Measurements from ENCODE around the gene SMIM29.
"Not testable (repeated sequence)": the region's sequence is repeated elsewhere in the genome, so short reads cannot be mapped to it uniquely, and the experiment has no call there.

Gene SMIM29

DNA sequence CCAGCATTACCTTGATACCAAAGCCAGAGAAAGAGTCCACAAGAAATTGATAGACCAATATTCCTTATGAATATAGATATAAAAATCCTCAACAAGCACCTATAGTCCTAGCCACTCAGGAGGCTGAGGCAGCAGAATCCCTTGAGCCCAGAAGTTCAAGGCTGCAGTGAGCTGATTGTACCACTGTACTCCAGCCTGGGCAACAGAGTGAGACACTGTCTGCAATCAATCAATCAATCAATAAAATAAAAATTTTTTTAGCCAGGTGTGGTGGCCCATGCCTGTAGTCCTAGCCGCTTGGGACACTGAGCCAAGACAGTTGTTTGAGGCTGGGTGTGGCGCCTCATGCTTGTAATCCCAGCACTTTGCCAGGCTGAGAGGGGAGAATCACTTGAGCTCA, 18.9 kb upstream of the SMIM29 start:
- no peak for DNase-seq

DNA sequence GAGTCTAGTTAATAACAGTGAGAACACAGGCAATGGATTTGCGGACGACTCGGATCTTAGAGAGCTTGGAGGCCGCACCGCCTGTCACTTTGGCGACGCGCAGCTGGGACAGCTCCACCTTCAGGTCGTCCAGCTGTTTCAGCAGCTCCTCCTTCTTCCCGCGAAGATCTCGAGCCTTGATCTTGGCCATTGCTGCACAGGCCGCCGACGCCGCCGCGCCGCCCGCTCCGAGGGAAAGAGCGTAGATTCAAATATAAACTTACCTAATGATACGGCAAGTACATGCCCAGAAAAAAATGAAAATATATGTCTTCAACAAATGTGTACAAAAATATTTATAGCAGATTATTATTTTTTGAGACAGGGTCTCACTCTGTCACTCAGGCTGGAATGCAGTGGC, 14.7 kb upstream of the SMIM29 start:
- not testable (repeated sequence) for DNase-seq

DNA sequence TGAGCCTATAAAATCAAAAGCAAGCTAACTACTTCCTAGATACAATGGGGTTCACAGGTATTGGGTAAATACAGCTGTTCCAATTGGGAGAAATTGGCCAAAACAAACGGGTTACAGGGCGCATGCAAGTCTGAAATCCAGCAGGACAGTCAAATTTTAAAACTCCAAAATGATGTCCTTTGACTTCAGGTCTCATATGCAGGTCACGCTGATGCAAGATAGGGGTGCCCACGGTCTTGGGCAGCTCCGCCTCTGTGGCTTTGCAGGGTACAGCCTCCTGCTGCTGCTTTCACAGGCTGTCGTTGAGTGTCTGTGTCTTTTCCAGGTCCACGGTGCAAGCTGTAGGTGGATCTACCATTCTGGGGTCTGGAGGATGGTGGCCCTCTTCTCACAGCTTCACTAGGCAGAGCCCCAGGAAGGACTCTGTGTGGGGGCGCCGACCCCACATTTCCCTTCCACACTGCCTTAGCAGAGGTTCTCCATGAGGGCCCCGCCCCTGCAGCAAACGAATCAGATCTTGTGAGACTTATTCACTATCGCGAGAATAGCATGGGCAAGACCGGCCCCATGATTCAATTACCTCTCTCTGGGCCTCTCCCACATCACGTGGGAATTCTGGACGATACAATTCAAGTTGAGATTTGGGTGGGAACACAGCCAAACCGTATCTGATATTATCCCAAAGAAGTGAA, 11.9 kb upstream of the SMIM29 start:
- DNase-seq: no peak

DNA sequence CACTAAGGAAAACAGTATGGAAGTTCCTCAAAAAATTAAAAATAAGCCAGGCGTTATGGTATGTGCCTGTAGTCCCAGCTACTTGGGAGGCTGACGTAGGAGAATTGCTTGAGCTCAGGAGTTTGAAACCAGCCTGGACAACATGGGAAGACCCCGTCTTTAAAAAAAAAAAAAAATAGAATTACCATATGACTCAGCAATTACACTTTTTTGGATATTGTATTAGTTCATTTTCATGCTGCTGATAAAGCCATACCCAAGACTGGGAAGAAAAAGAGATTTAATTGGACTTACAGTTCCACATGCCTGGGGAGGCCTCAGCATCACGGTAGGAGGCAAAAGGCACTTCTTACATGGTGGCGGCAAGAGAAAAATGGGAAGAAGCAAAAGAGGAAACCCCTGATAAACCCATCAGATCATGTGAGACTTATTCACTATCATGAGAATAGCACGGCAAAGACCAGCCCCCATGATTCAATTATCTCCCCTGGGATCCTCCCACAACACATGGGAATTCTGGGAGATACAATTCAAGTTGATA, 10.8 kb upstream of the SMIM29 start:
- no peak for DNase-seq

DNA sequence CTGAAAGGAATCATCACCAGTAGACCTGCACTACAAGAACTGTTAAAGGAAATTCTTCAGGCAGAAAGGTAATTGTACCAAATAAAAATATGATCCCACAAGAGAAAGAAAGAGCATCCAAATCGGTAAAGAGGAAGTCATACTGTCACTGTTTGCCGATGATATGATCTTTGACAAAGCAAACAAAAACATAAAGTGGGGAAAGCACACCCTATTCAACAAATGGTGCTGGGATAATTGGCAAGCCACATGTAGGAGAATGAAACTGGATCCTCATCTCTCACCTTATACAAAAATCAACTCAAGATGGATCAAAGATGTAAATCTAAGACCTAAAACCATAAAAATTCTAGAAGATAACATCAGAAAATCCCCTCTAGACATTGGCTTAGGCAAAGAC, 3.6 kb upstream of the SMIM29 start:
- DNase-seq: not testable (repeated sequence)

DNA sequence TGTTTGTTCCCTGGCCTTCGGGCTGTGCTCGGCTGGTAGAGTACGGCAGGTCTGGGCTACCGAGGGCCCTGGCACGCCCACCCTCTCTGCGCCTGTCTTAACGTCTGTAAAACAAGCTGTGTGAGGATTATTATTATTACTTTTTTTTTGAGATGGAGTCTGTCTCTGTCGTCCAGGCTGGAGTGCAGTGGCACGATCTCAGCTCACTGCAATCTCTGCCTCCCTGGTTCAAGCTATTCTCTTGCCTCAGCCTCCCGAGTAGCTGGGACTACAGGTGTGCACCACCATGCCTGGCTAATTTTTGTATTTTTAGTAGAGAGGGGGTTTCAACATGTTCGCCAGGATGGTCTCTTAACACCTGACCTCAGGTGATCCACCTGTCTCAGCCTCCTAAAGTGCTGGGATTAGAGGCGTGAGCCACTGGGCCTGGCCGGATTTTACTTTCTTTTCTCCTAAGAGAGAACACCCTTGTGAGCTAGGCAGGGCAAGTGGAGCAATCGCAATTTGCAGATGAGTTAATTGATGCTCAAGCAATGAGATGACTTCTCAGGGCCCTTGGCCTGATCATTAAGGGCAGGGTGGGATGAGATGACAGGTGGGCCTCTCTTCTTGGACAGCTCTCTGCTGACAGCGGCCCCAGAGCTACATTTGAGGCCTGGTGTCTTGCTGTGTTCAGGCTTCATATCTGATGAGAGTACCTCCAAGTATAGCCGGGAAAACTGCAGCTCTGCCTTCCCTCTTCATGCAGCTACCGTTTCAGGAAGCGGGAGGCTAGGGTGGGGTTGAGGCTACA, 859 bp upstream of the SMIM29 start:
- DNase-seq: no peak

DNA sequence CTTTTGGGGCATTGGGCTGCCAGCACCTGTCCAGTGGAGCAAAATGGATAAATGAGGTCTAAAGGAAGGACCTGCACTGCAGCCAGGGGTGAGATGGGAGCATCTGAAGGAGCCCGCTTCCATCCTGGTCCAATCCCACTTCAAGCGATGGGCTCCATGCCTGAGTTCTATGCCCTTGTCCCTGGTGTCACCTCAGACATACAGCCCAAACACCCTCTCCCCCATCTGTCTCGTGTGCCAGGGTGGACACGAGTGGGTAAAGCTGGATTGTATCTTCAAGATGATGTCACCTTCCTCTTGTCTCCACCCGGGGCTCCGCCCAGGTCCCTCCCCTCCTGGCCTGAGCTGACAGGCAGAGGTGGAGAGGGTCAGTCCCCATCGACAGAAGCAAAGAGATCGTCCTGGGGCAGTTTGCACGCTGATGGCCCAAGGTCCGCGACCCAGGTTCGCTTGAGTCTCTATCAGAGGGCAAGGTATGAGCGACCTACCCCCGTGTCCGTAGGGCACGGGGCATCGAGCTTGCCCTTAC, 544 bp downstream of the SMIM29 start:
- peak; percentile 35 for DNase-seq

DNA sequence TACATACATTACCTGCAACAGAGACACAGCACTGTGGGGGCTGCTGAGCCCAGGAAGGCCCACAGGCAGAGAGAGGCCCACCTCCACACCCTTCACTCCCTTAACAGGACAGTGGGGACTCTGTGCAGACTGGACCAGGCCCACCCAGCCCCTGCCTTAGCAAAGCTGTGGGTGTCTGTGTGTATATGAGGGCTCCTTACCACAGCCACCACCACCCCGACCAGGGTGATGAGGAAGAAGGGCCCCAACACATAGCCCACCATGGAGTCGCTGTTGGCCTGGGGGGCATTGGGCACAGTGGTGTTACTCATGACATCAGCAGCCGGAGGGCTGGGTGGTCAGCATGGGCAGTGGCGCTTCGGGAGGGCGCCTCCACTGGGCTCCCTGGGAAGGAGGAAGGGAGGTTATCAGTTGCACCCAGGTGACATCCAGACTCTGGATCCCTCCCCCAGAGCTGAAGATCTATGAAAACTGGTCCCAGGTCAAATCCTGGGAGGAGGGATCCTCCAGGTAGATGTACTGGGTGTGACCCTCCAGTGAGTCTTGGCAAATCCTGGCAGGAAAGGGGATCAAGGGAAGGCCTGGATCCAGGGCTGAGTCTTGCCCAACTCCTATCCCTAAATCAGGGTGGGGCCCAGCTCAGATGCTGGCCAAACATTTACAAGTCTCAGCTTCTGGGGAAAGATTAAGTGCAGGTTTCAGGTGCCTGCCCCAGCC, 1.2 kb downstream of the SMIM29 start:
- no peak for DNase-seq

DNA sequence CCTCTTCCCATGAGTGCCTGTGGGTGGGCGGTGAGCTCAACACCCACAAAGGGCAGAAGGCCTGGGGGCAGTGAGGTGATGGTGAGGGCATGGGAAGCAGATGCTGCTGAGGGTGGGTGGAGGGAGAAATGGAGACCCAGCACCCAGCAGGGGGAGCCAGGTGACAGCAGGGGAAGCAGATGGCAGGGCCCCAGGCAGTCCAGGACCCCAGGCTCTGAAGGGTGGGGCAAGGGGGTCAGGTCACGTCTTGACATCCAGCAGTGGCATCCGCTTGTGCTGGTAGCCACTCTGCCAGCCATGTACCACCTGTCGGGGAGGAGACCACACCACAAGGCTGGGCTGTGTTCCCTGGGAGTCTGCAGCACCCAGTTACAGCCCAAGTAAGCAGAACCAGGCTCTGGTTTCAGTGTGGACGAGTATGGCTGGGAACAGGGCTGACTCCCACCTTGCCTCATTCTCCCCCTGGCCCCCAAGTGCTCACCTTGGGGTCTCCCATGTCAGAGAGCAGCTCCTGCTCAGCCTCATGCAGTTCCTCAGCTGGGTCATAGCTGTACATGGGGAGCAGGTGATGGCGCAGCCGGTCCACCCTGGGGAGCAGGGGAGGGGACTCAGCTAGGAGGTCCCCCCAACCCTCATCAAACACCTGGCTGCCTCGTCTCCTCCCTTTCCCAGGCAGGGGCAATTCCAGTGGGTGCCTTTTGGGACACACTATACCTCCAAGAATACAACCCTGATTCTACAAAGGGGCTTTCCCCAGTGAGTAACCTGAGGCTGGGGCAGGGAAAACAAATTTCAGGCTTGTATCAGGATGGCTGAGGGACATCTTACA, 2.0 kb downstream of the SMIM29 start:
- peak; percentile 40 for DNase-seq

DNA sequence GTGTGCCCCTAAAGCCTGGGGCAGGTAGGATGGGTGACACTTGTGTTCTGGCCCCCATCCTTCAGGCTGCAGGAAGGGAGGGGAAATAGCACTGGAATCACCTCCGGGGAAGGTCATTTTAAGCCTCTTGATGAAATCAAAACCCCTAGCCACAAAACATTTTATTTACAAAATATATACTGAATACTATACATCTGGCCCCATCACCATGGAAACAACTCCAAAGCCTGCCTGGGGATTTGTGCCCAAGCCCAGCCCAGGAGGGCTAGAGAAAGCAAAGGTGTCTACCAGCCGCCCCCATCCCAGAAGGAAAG, 2.6 kb downstream of the SMIM29 start:
- no peak for DNase-seq

DNA sequence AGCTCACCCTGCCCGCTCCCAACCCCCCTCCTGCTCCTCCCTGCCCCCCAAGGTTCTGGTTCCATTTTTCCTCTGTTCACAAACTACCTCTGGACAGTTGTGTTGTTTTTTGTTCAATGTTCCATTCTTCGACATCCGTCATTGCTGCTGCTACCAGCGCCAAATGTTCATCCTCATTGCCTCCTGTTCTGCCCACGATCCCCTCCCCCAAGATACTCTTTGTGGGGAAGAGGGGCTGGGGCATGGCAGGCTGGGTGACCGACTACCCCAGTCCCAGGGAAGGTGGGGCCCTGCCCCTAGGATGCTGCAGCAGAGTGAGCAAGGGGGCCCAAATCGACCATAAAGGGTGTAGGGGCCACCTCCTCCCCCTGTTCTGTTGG, 3.1 kb downstream of the SMIM29 start:
- not testable (repeated sequence) for DNase-seq

DNA sequence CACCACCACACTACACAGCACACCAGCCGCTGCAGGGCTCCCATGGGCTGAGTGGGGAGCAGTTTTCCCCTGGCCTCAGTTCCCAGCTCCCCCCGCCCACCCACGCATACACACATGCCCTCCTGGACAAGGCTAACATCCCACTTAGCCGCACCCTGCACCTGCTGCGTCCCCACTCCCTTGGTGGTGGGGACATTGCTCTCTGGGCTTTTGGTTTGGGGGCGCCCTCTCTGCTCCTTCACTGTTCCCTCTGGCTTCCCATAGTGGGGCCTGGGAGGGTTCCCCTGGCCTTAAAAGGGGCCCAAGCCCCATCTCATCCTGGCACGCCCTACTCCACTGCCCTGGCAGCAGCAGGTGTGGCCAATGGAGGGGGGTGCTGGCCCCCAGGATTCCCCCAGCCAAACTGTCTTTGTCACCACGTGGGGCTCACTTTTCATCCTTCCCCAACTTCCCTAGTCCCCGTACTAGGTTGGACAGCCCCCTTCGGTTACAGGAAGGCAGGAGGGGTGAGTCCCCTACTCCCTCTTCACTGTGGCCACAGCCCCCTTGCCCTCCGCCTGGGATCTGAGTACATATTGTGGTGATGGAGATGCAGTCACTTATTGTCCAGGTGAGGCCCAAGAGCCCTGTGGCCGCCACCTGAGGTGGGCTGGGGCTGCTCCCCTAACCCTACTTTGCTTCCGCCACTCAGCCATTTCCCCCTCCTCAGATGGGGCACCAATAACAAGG, 3.6 kb downstream of the SMIM29 start:
- DNase-seq: not testable (repeated sequence)

DNA sequence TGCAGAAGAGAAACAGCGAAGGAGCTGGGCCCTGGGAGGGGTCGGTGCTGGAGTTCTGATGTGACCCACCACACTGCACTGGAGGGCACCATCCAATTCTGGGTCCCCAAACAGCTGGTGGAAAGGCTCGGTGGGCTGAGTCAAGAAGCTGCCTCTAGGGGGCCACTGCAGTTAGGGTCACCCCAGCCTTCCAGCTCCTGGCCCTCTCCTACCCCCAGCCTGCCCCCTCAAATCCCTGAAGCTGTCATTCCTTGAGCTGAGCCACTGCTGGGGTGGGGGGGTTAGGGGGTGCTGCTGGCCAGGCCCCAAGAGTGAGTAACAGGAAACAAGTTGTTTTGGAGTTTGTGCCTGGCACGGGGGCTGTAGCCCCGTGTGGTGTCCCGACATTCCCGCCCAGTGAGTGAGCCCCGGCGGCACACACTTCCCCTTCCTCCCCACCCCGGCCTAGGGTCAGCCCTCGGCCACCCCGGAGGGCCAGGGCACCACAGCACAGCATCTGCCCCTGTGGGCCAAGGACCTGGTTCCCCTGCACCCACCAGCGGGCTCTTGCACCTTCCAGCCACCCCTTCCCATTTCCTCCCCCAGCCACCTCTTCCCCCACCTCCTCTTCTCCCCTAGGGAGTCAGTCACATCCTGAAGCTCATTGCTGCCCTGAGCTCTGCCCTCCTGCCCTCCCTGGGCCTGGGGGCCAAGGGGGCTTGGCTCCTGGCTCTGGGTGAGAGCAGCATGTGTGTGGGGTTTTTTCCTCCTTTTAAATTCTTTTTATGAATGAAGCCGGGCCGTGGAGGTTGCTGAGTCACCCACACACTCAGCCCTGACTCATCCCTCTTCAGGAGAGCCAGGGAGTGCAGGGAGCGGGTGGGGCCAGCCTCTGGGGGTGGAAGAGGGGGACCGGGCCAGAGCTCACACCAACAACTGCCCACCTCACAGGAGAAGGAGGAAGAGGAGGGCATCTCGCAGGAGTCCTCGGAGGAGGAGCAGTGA, 4.6 kb downstream of the SMIM29 start:
- DNase-seq: peak; percentile 30

DNA sequence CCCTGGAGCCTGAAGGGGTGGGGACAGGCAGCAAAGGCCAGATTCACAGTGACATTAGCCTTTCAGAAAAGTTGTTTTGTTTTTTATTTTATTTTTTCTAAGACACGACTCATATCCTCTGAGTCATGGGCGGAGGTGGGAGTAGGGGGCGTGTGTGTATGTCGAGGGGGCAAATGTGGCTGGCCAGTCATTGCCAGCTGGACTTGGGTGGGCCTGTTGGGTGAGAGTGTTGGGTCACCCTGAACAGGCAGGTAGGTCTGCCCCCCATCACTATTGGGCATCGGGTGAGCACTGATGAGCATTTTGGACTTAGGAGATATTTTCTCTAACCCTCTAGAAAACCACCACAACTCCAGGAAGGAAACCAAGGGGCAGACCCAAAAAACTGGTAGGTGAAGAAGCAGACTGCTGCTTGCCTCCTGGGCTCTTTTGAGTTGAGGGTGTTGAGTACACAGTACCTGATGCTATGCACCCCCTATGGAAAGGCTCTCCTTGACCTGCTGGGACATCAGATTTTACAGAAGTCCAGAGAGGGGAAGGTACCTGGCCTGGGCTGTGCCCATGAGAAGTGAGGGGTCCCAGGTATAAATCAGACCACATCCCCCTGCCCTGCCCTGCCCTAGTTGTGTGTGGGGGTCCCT, 5.6 kb downstream of the SMIM29 start:
- DNase-seq: no peak

DNA sequence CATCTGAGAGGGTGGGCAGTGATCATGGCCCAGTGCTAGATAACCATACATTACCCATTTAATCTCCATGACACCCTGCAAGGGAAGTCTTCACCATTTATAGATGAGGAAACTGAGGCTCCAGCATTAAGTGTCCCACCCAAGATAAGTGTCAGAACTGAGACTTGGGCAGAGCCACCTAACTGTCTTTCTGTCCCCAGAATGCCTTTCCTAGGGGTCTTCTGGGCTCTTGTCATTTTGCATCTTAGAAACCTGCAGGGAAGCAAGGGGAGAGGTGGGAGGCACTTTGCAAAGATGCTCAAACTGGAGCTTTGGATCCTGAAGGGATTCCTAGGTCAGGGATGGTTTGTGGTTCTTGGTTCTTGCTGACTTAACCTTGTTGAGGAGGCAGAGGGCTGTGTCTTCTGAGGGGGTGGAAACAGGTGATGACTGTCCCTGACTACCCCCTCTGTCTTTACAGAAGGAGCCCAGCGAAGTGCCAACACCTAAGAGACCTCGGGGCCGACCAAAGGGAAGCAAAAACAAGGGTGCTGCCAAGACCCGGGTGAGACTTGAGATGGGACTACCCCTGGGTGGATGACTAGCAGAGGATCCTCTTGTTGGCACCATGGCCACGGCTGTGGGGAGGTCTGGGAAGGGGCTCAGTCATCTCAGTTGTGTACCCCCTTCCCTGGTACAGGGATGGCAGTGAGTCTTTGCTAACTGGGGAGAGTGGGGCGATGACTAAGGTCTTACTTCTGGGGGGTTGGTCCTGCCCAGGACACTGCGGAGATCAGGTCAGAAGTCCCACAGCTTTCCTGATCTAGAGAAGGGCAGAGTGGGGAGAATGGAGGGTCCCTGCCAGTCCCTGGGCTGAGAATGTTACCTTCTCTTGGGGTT, 6.3 kb downstream of the SMIM29 start:
- DNase-seq: no peak

DNA sequence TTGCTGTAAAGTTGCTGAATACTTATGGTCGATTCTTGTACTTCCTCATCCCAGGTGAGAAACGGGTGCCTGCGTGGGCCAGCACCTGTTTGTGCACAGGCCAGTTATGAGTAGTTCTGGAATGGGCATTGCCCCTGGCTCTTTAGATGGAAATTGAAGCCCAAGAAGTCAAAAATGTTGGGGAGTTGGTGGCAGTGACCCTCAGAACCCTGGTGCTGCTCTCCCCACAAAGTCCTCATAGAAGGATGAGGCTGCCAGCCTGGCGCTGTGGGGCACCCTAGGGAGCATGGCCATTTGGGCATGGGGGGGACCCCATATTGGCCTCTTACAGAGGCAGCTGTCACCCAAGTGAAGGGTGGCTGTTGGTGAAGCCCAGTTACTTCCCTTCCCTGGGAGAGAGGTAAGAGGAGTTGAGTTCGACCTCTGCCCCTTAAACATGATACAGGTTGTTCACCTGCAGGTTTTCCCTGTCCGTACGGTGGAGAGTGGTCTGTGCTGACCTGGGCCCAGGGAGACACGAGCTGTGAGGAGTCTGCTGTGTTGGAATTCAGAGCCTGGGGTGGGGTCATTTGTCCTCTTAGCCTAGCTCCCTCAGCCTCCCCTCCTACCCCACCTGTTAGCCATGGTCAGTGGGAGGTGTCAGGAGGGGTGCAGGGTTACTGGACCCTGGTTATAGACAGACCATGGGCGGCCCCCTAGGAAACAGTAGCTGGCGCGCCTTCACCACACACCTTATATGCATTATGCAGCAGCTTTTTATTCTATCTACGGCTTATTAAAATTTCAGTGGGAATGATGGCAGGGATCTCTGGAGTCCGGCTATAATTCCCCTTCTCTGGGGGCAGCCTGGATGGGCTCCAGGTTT, 7.2 kb downstream of the SMIM29 start:
- DNase-seq: no peak

DNA sequence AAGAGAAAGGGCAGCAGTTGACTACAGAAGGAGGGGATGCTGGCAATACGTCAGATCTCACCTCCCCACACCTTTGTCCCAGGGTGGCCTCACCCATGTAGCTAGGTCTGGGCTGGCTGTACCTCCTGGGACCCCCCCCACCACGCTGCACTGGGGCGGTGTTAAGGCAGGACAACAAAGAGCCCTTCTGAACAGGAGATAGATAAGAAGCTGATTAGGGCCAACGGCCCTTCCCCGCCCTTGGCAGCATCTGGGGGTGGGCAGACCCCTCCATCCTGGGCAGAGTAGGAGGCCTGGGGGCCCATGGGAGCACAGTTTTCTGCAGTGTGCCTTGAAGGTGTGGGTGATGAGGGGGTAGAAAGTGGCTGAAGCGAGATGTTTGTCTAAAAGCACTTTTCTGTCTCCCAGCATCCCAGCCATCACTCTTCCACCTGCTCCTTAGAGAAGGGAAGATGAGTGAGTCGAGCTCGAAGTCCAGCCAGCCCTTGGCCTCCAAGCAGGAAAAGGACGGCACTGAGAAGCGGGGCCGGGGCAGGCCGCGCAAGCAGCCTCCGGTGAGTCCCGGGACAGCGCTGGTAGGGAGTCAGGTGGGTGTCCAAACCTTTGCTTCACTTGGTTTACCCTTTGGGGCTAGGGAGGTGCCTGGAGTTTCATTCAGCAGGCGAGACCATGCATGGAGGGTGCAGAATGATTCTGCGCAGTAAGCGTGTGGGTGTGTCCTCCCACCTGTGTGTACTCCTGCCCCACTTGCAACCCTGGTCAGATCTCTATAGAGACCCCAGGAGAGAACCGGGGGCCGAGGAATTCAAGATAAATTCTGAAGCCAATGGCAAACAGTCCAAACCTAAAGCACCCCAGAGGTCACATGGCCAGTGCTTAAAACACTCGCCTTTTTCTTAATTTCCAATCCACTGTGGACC, 8.2 kb downstream of the SMIM29 start:
- no peak for DNase-seq

All from effector CD4-positive, alpha-beta T cell (primary cell).